HEK293 (cell line): Measurements from ENCODE around the gene GPR162.
A peak's percentile ranks its signal among the peaks of the same experiment; 100 is the strongest.

Experiments
- MEIS1 ChIP-seq: sonication (generic); formaldehyde crosslinking; IDR thresholded peaks from 2 replicates; pipeline ENCODE4 v1.8.1; 2022; ENCODE audit warnings: missing genetic modification reagents, mild to moderate bottlenecking, borderline replicate concordance
- TRIM28 ChIP-seq: IDR thresholded peaks from 2 replicates; pipeline ENCODE4 v1.6.1; 2011; ENCODE audit warnings: low read length, control low read depth, borderline replicate concordance
- ZBTB20 ChIP-seq: fragments of 450-650 bp; formaldehyde crosslinking; IDR thresholded peaks from 2 replicates; pipeline ENCODE4 v1.5.1; 2016; ENCODE audit warnings: missing biosample characterization, missing genetic modification characterization
- ZEB2 ChIP-seq: fragments of 450-650 bp; formaldehyde crosslinking; IDR thresholded peaks from 2 replicates; pipeline ENCODE4 v1.5.1; 2016; ENCODE audit warnings: missing biosample characterization, missing genetic modification characterization
- ZFP37 ChIP-seq: fragments of 450-650 bp; formaldehyde crosslinking; IDR thresholded peaks from 2 replicates; pipeline ENCODE4 v1.5.1; 2016; ENCODE audit warnings: missing biosample characterization, missing genetic modification characterization
- ZIC2 ChIP-seq: fragments of 450-650 bp; formaldehyde crosslinking; IDR thresholded peaks from 2 replicates; pipeline ENCODE4 v1.5.1; 2016; ENCODE audit warnings: missing biosample characterization, missing genetic modification characterization
- ZNF10 ChIP-seq: fragments of 450-650 bp; formaldehyde crosslinking; IDR thresholded peaks from 2 replicates; pipeline ENCODE4 v1.5.1; 2017; ENCODE audit warnings: missing biosample characterization, missing genetic modification characterization
- ZNF140 ChIP-seq: fragments of 450-650 bp; formaldehyde crosslinking; IDR thresholded peaks from 2 replicates; pipeline ENCODE4 v1.5.1; 2016; ENCODE audit warnings: missing biosample characterization, missing genetic modification characterization
- ZNF157 ChIP-seq: fragments of 450-650 bp; formaldehyde crosslinking; IDR thresholded peaks from 2 replicates; pipeline ENCODE4 v1.5.1; 2016; ENCODE audit warnings: missing biosample characterization, missing genetic modification characterization
- ZNF19 ChIP-seq: fragments of 450-650 bp; formaldehyde crosslinking; IDR thresholded peaks from 2 replicates; pipeline ENCODE4; 2016; ENCODE audit warnings: missing biosample characterization, missing genetic modification characterization, low read depth
- ZNF2 ChIP-seq: fragments of 450-650 bp; formaldehyde crosslinking; IDR thresholded peaks from 2 replicates; pipeline ENCODE4 v1.5.1; 2016; ENCODE audit warnings: missing biosample characterization, missing genetic modification characterization
- ZNF202 ChIP-seq: fragments of 450-650 bp; formaldehyde crosslinking; IDR thresholded peaks from 2 replicates; pipeline ENCODE4 v1.5.1; 2016; ENCODE audit warnings: missing biosample characterization, missing genetic modification characterization, borderline replicate concordance
- ZNF23 ChIP-seq: fragments of 450-650 bp; formaldehyde crosslinking; IDR thresholded peaks from 2 replicates; pipeline ENCODE4 v1.5.1; 2016; ENCODE audit warnings: missing biosample characterization, missing genetic modification characterization, borderline replicate concordance
- ZNF248 ChIP-seq: fragments of 450-650 bp; formaldehyde crosslinking; IDR thresholded peaks from 2 replicates; pipeline ENCODE4 v1.5.1; 2017; ENCODE audit warnings: missing biosample characterization, missing genetic modification characterization
- ZNF335 ChIP-seq: fragments of 450-650 bp; formaldehyde crosslinking; conservative IDR thresholded peaks from 2 replicates; pipeline ENCODE4 v1.5.1; 2016; ENCODE audit warnings: missing biosample characterization, missing genetic modification characterization
- ZNF341 ChIP-seq: fragments of 450-650 bp; formaldehyde crosslinking; IDR thresholded peaks from 2 replicates; pipeline ENCODE4; 2016; ENCODE audit warnings: low read depth, missing biosample characterization, missing genetic modification characterization
- ZNF423 ChIP-seq: fragments of 450-650 bp; formaldehyde crosslinking; IDR thresholded peaks from 2 replicates; pipeline ENCODE4 v1.5.1; 2016; ENCODE audit warnings: missing biosample characterization, missing genetic modification characterization
- ZNF433 ChIP-seq: fragments of 450-650 bp; formaldehyde crosslinking; IDR thresholded peaks from 2 replicates; pipeline ENCODE4 v1.5.1; 2016; ENCODE audit warnings: missing biosample characterization, missing genetic modification characterization, low read depth
- ZNF530 ChIP-seq: fragments of 450-650 bp; formaldehyde crosslinking; IDR thresholded peaks from 2 replicates; pipeline ENCODE4 v1.5.1; 2016; ENCODE audit warnings: low read depth, missing biosample characterization, missing genetic modification characterization
- ZNF596 ChIP-seq: fragments of 450-650 bp; IDR thresholded peaks from 2 replicates; pipeline ENCODE4 v1.5.0; 2018; ENCODE audit warnings: missing biosample characterization, mild to moderate bottlenecking, missing genetic modification characterization, moderate library complexity
- ZNF600 ChIP-seq: fragments of 450-650 bp; formaldehyde crosslinking; IDR thresholded peaks from 2 replicates; pipeline ENCODE4 v1.5.1; 2016; ENCODE audit warnings: missing biosample characterization, missing genetic modification characterization
- ZSCAN16 ChIP-seq: fragments of 450-650 bp; formaldehyde crosslinking; IDR thresholded peaks from 2 replicates; pipeline ENCODE4 v1.5.1; 2016; ENCODE audit warnings: missing biosample characterization, missing genetic modification characterization
- ZSCAN30 ChIP-seq: fragments of 450-650 bp; IDR thresholded peaks from 2 replicates; pipeline ENCODE4 v1.5.1; 2018; ENCODE audit warnings: missing biosample characterization, mild to moderate bottlenecking, missing genetic modification characterization, moderate library complexity
- TF ChIP-seq, protein P1 (sequence below): fragments of 450-650 bp; formaldehyde crosslinking; IDR thresholded peaks from 2 replicates; pipeline ENCODE4 v1.5.1; 2016; ENCODE audit warnings: missing biosample characterization, missing genetic modification characterization
- TF ChIP-seq, protein P2 (sequence below): fragments of 450-650 bp; formaldehyde crosslinking; IDR thresholded peaks from 2 replicates; pipeline ENCODE4 v1.5.1; 2016; ENCODE audit warnings: missing biosample characterization, missing genetic modification characterization
- TF ChIP-seq, protein P3 (sequence below): fragments of 450-650 bp; formaldehyde crosslinking; IDR thresholded peaks from 2 replicates; pipeline ENCODE4 v1.5.1; 2017; ENCODE audit warnings: missing biosample characterization, missing genetic modification characterization
- TF ChIP-seq, protein P4 (sequence below): fragments of 450-650 bp; formaldehyde crosslinking; IDR thresholded peaks from 2 replicates; pipeline ENCODE4 v1.5.1; 2017; ENCODE audit warnings: missing biosample characterization, mild to moderate bottlenecking, missing genetic modification characterization, moderate library complexity
- TF ChIP-seq, protein P5 (sequence below): fragments of 450-650 bp; formaldehyde crosslinking; IDR thresholded peaks from 2 replicates; pipeline ENCODE4 v1.5.1; 2017; ENCODE audit warnings: missing biosample characterization, missing genetic modification characterization
- TF ChIP-seq, protein P6 (sequence below): fragments of 450-650 bp; formaldehyde crosslinking; IDR thresholded peaks from 2 replicates; pipeline ENCODE4 v1.5.1; 2017; ENCODE audit warnings: missing biosample characterization, missing genetic modification characterization

GPR162 gene

DNA sequence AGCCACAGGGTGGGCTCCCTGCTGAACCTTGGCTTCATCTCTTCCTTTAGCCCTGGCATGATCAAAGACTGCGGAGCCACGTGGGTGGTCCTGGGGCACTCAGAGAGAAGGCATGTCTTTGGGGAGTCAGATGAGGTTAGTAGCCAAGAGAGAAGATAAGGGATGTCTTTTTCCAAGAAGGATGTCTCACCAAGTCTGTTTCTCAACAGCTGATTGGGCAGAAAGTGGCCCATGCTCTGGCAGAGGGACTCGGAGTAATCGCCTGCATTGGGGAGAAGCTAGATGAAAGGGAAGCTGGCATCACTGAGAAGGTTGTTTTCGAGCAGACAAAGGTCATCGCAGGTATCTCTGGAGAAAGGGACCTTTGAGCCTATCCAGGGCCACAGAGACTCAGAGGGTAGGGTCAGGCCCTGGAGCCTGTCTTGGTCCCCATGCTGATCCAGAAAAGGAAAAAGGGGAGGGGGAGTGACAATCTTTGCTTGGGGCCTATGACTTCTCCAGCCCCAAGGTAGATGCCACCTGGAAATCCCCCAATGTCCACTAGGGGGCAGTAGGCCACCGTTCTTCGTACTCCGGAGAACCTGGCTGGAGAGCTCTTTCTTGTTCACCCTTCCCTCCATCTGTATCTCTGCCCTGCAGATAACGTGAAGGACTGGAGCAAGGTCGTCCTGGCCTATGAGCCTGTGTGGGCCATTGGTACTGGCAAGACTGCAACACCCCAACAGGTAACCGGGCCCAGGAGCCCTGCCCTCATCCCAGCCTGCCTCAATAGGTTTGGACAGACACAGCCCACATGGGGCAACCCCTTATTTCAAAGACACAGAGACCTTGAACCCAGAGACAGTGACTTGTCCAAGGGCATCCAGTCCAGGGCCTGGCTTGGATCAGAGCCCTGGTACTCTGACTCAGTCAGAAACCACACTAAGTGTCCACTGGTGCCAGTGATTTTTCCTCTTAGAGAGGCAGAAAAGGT lies 47.7 kb downstream of the GPR162 start (continued):
- TF ChIP-seq, protein P1, sequence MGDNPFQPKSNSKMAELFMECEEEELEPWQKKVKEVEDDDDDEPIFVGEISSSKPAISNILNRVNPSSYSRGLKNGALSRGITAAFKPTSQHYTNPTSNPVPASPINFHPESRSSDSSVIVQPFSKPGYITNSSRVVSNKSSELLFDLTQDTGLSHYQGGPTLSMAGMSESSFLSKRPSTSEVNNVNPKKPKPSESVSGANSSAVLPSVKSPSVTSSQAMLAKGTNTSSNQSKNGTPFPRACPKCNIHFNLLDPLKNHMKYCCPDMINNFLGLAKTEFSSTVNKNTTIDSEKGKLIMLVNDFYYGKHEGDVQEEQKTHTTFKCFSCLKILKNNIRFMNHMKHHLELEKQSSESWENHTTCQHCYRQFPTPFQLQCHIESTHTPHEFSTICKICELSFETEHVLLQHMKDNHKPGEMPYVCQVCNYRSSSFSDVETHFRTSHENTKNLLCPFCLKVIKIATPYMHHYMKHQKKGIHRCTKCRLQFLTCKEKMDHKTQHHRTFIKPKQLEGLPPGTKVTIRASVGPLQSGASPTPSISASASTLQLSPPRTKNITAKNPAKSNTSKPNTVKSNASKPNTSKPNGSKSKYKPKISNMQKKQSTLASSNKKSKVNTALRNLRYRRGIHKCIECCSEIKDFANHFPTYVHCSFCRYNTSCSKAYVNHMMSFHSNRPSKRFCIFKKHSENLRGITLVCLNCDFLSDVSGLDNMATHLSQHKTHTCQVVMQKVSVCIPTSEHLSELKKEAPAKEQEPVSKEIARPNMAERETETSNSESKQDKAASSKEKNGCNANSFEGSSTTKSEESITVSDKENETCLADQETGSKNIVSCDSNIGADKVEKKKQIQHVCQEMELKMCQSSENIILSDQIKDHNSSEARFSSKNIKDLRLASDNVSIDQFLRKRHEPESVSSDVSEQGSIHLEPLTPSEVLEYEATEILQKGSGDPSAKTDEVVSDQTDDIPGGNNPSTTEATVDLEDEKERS (tag by site-specific recombination) = no peak
- TF ChIP-seq ZNF248 (tag by site-specific recombination) (no peak), ZSCAN30 (tag by site-specific recombination) (no peak), ZEB2 (tag by site-specific recombination) (0 out of 2 replicates have a peak, but pooled peaks have one; percentile 42), TRIM28 (0 out of 2 replicates have a peak, but pooled peaks have one; percentile 62), MEIS1 (CRISPR knock-in tag) (no peak), ZNF157 (no peak), ZIC2 (tag by site-specific recombination) (no peak), ZNF335 (tag by site-specific recombination) (peak; percentile 68), ZNF600 (tag by site-specific recombination) (no peak), ZNF530 (tag by site-specific recombination) (no peak), ZNF10 (tag by site-specific recombination) (no peak), ZSCAN16 (tag by site-specific recombination) (no peak), ZFP37 (no peak), ZNF423 (tag by site-specific recombination) (no peak), ZNF596 (tag by site-specific recombination) (no peak), ZNF23 (tag by site-specific recombination) (no peak), ZNF433 (tag by site-specific recombination) (no peak), ZNF140 (tag by site-specific recombination) (no peak), ZNF19 (tag by site-specific recombination) (no peak), ZBTB20 (no peak), ZNF202 (tag by site-specific recombination) (no peak), ZNF341 (tag by site-specific recombination) (no peak), ZNF2 (tag by site-specific recombination) (0 out of 2 replicates have a peak, but pooled peaks have one; percentile 15)
- TF ChIP-seq, protein P2, sequence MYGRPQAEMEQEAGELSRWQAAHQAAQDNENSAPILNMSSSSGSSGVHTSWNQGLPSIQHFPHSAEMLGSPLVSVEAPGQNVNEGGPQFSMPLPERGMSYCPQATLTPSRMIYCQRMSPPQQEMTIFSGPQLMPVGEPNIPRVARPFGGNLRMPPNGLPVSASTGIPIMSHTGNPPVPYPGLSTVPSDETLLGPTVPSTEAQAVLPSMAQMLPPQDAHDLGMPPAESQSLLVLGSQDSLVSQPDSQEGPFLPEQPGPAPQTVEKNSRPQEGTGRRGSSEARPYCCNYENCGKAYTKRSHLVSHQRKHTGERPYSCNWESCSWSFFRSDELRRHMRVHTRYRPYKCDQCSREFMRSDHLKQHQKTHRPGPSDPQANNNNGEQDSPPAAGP (tag by site-specific recombination) = no peak
- TF ChIP-seq, protein P3, sequence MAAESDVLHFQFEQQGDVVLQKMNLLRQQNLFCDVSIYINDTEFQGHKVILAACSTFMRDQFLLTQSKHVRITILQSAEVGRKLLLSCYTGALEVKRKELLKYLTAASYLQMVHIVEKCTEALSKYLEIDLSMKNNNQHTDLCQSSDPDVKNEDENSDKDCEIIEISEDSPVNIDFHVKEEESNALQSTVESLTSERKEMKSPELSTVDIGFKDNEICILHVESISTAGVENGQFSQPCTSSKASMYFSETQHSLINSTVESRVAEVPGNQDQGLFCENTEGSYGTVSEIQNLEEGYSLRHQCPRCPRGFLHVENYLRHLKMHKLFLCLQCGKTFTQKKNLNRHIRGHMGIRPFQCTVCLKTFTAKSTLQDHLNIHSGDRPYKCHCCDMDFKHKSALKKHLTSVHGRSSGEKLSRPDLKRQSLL (tag by site-specific recombination) = 0 out of 2 replicates have a peak, but pooled peaks have one; percentile 42
- TF ChIP-seq, protein P4, sequence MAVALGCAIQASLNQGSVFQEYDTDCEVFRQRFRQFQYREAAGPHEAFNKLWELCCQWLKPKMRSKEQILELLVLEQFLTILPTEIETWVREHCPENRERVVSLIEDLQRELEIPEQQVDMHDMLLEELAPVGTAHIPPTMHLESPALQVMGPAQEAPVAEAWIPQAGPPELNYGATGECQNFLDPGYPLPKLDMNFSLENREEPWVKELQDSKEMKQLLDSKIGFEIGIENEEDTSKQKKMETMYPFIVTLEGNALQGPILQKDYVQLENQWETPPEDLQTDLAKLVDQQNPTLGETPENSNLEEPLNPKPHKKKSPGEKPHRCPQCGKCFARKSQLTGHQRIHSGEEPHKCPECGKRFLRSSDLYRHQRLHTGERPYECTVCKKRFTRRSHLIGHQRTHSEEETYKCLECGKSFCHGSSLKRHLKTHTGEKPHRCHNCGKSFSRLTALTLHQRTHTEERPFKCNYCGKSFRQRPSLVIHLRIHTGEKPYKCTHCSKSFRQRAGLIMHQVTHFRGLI (tag by site-specific recombination) = no peak
- TF ChIP-seq, protein P5, sequence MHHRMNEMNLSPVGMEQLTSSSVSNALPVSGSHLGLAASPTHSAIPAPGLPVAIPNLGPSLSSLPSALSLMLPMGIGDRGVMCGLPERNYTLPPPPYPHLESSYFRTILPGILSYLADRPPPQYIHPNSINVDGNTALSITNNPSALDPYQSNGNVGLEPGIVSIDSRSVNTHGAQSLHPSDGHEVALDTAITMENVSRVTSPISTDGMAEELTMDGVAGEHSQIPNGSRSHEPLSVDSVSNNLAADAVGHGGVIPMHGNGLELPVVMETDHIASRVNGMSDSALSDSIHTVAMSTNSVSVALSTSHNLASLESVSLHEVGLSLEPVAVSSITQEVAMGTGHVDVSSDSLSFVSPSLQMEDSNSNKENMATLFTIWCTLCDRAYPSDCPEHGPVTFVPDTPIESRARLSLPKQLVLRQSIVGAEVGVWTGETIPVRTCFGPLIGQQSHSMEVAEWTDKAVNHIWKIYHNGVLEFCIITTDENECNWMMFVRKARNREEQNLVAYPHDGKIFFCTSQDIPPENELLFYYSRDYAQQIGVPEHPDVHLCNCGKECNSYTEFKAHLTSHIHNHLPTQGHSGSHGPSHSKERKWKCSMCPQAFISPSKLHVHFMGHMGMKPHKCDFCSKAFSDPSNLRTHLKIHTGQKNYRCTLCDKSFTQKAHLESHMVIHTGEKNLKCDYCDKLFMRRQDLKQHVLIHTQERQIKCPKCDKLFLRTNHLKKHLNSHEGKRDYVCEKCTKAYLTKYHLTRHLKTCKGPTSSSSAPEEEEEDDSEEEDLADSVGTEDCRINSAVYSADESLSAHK (tag by site-specific recombination) = no peak
- TF ChIP-seq, protein P6, sequence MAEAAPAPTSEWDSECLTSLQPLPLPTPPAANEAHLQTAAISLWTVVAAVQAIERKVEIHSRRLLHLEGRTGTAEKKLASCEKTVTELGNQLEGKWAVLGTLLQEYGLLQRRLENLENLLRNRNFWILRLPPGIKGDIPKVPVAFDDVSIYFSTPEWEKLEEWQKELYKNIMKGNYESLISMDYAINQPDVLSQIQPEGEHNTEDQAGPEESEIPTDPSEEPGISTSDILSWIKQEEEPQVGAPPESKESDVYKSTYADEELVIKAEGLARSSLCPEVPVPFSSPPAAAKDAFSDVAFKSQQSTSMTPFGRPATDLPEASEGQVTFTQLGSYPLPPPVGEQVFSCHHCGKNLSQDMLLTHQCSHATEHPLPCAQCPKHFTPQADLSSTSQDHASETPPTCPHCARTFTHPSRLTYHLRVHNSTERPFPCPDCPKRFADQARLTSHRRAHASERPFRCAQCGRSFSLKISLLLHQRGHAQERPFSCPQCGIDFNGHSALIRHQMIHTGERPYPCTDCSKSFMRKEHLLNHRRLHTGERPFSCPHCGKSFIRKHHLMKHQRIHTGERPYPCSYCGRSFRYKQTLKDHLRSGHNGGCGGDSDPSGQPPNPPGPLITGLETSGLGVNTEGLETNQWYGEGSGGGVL (tag by site-specific recombination) = no peak
